GM21515 (cell line): ENCODE results near the gene SPATS2L.

Experiments
- ATAC-seq: cut with Tn5 transposase; IDR thresholded peaks from one replicate; pipeline ENCODE4 v1.9.1; 2021; ENCODE audit not compliant: unreplicated experiment

Gene SPATS2L

DNA sequence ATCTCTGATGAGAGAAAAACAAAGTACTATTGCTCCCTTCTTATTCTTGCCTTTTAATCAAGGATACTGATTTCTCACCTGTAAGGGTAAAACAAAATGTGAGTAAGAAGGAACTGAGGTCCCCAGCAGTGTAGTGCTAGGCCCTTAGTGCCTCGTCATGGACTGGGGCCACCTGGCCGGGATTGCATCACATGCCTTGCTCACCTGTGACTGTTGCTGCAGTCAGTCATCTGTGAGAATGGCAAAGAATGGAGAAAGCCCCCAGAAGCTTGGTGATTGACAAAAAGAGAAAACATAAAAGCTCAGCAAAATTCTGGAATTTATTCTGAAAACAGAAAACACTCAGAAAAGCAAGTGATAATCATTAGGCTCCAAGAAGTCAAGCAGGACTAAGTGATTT, 63.4 kb downstream of the SPATS2L start:
- no peak for ATAC-seq

DNA sequence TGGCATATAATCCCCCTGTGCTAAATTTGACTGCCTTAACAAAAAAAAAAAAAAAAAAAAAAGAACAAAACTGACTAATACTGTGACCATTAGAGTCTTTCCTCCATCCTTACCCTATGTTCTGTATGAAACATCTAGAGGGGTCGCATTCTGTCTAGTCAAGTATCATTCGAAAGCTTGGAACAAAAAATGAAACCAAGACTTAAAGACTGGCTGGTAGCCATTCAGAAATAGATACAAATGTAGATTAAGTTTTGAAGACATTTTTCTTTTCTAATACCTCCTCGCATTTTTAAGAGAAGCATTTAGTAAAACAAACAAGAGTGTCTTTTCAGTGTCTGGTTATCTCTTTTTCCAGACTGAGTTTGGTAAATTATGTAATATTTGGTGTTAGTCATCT, 66.7 kb downstream of the SPATS2L start:
- peak; percentile 46 for ATAC-seq

GRCh38 chr2:200373973-200374416, 67.5 kb downstream of the SPATS2L start:
- peak; percentile 93 for ATAC-seq

DNA sequence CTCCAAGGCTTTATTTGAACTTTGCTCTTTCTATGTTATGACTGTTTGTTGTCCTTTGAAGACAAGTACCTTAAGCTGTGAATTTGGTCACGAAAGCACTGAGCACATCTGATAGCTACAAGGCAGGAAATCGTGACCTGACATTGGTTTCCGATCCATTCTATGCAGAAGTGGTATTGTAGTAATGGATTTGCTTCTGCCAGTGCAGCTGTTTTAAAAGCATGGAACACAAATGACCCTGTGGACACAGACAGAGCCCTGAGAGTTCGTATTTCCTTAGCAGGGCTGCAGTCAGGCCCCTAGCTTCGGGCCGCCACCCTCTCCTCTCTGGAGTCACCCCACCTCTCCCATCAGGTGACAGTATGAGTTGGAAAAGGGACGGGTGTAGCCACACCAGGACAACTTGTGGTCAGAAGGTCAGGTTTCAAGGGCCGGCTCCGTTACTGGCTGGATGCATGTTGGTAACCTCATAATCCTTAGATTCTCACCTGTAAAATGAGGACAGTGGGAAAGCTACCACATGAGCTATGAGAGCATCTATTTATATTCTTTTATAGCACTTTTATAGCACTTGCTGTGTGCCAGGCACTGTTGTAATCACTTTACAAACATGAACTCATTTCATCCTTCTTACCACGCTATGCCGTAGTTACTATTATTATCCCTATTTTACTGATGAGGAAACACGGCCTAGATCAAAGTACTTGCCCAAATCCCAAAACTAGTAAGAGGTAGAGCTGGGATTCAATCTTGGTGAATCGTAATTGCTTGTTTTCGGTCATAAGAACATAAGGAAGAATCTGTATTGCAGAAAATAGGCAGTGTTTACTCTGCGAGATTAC, 70.2 kb downstream of the SPATS2L start:
- ATAC-seq, result no peak

- ATAC-seq, result no peak
These were observed 71.2 kb downstream of the SPATS2L start for GRCh38 chr2:200377355-200378336.

DNA sequence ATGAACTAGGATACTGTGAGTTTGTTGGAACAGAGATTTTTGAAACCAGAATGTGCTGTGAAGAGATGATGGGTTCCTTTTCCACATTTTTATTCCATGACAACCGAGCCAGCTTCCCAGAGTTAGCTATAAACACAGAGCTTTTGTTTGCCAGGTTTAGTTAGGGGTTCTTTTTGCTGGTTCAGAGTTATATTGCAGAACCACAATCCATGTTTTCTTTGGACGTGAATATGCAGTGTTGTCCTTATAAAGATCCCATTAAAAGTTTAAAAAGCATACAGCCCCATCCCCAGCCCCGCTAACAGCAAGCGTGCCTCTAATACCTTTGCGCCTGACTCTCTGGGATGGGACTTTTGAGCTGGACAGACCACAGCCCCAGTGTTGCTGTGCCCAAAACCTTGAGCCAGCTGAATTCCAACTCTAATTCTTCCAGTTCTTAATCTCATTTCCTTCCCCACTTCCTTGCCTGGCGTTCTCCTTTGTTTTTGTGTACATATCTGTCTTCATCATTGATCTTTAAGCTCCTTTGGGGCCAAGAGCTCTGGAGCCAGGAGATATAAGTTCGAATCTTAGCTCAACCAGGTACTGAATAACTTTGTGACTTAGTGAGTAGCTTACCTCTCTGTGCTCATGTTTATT, 72.3 kb downstream of the SPATS2L start:
- no peak for ATAC-seq

- no peak for ATAC-seq
These were observed 73.1 kb downstream of the SPATS2L start for GRCh38 chr2:200379481-200380090.

DNA sequence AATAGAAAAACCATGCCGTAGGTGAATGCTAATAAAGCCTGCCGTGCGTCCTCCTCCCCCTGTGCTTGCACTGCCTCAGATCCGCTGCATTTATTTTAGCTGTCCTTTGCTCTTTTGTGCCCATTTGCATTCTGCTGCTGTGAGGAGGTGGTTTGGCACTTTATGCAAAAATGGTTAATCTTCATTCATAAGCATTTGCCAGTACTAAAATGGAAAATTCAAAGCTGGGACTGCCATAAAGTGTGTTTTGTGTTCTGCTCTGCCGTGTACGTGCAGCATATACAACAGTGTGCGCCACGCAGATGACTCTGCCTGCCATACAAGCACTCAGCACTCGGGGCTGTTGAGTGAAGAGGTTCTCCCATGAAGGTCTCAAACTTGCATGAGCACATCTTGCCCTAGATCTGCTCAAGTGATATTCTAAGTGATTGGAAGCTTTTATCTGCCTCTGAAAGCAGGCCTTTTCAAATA, 73.6 kb downstream of the SPATS2L start:
- ATAC-seq, result no peak

GRCh38 chr2:200380833-200381542, 74.5 kb downstream of the SPATS2L start:
- ATAC-seq, result no peak

- no peak for ATAC-seq
These were observed 76.4 kb downstream of the SPATS2L start for GRCh38 chr2:200382874-200383273.

GRCh38 chr2:200383380-200384110, 77.1 kb downstream of the SPATS2L start:
- ATAC-seq, result no peak

GRCh38 chr2:200385063-200385635, 78.7 kb downstream of the SPATS2L start:
- ATAC-seq, result no peak

GRCh38 chr2:200393191-200393590, 86.7 kb downstream of the SPATS2L start:
- ATAC-seq, result no peak

GRCh38 chr2:200394045-200394444, 87.6 kb downstream of the SPATS2L start:
- no peak for ATAC-seq

GRCh38 chr2:200396781-200397242, 90.3 kb downstream of the SPATS2L start:
- ATAC-seq, result no peak

DNA sequence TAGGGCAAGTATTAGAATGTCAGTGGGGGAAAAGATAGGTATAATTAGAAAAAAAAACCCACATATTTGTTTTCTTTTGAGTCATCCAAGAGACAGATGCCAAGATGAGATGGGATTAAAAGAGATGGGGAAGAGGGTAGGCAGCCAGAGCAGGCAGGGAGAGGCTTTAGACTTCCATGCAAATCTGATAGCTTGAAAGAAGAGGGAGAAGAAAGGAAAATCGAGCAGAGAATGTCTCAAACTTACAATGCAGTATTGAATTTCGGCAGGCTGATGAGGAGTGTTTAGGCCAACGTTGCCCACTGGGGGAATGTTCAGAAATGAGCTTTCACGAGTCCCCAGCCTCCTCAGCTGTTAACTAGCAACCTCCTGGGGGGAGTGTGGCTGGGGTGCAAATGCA, 91.3 kb downstream of the SPATS2L start:
- ATAC-seq, result no peak

DNA sequence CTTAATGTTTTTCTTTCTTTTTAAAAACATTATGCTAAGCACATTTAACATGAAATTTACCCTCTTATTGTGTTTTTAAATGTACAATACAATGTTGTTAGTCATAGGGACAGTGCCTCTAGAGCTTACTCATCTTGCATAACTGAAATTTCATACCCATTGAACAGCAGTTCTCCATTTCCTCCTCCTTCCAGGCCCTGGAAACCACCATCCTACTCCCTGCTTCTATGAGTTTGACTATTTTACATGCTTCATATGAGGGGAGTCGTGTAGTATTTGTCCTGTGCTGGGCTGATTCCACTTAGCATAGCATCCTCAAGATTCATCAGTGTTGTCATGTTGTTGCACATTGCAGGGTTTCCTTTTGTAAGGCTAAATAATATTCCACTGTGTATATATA, 92.6 kb downstream of the SPATS2L start:
- no peak for ATAC-seq

- no peak for ATAC-seq
These were observed 93.1 kb downstream of the SPATS2L start for GRCh38 chr2:200399636-200400035.

GRCh38 chr2:200403814-200404213, 97.3 kb downstream of the SPATS2L start:
- ATAC-seq, result no peak
